KBM-7 (cell line): ENCODE measurements around the gene GPR26.
"Not testable (repeated sequence)": the region's sequence is repeated elsewhere in the genome, so short reads cannot be mapped to it uniquely, and the experiment has no call there.

Experiments used
- DNase-seq: peaks from one replicate; pipeline ENCODE4 v3.0.0-alpha.2; 2015
- in situ Hi-C: fragments of 300-500 bp; cut with MboI; formaldehyde crosslinking; loops from 2 replicates; pipeline ENCODE4 v1.14.3; 2020; ENCODE audit warnings: low sequenced_read_pairs, low pct_unique_long_range_greater_than_20kb, mixed read lengths

GPR26 gene

GRCh38 chr10:123689880-123690279 is 23.7 kb downstream of the GPR26 start:
- in situ Hi-C loops = no loop called here
- no peak for DNase-seq

- DNase-seq = no peak
- in situ Hi-C loops = no loop called here
Measured at GRCh38 chr10:123703195-123703790, 37.1 kb downstream of the GPR26 start.

GRCh38 chr10:123704076-123704475 is 37.9 kb downstream of the GPR26 start:
- no peak for DNase-seq
- in situ Hi-C loops = no loop called here

GRCh38 chr10:123704812-123705211 is 38.7 kb downstream of the GPR26 start:
- in situ Hi-C loops = no loop called here
- DNase-seq = no peak

GRCh38 chr10:123706236-123706635 is 40.1 kb downstream of the GPR26 start:
- in situ Hi-C loops = no loop called here
- no peak for DNase-seq

GRCh38 chr10:123715546-123715945 is 49.4 kb downstream of the GPR26 start:
- in situ Hi-C loops = no loop called here
- no peak for DNase-seq

- in situ Hi-C loops = no loop called here
- DNase-seq = no peak
Measured at GRCh38 chr10:123717336-123717735, 51.2 kb downstream of the GPR26 start.

GRCh38 chr10:123718544-123719060 is 52.4 kb downstream of the GPR26 start:
- in situ Hi-C loops = no loop called here
- DNase-seq = no peak

- no peak for DNase-seq
- in situ Hi-C loops = no loop called here
Measured at GRCh38 chr10:123720536-123720935, 54.4 kb downstream of the GPR26 start.

- in situ Hi-C loops = no loop called here
- no peak for DNase-seq
Measured at GRCh38 chr10:123721441-123722049, 55.4 kb downstream of the GPR26 start.

- in situ Hi-C loops = no loop called here
- DNase-seq = no peak
Measured at GRCh38 chr10:123722351-123722750, 56.2 kb downstream of the GPR26 start.

- in situ Hi-C loops = no loop called here
- DNase-seq = no peak
Measured at GRCh38 chr10:123724747-123725146, 58.6 kb downstream of the GPR26 start.

- in situ Hi-C loops = no loop called here
Measured at GRCh38 chr10:123726381-123726780, 60.2 kb downstream of the GPR26 start.

GRCh38 chr10:123726836-123727235 is 60.7 kb downstream of the GPR26 start:
- no peak for DNase-seq
- in situ Hi-C loops = no loop called here

More at GRCh38 chr10:123726381-123726780, 60.2 kb downstream of the GPR26 start:
- DNase-seq = no peak

GRCh38 chr10:123729523-123729922 is 63.4 kb downstream of the GPR26 start:
- in situ Hi-C loops = no loop called here
- no peak for DNase-seq

GRCh38 chr10:123736917-123737316 is 70.8 kb downstream of the GPR26 start:
- DNase-seq, in situ Hi-C loops: not testable (repeated sequence)

GRCh38 chr10:123741146-123741545 is 75.0 kb downstream of the GPR26 start:
- no peak for DNase-seq
- in situ Hi-C loops = no loop called here

GRCh38 chr10:123741711-123742110 is 75.6 kb downstream of the GPR26 start:
- DNase-seq = no peak
- in situ Hi-C loops = no loop called here

GRCh38 chr10:123742751-123743440 is 76.7 kb downstream of the GPR26 start:
- in situ Hi-C loops = no loop called here
- DNase-seq = no peak

- in situ Hi-C loops = no loop called here
- no peak for DNase-seq
Measured at GRCh38 chr10:123743441-123744223, 77.5 kb downstream of the GPR26 start.
